HEK293 (cell line): ENCODE measurements around the gene RGS7.

Experiments
- CTCF ChIA-PET: fragments of 350-600 bp; formaldehyde crosslinking; extraction: SDS; loops from one replicate; lab custom pipeline; 2021; ENCODE audit warnings: antibody characterized with exemption; lab: Yijun Ruan, JAX
- POLR2A ChIA-PET: fragments of 300-600 bp; formaldehyde crosslinking; extraction: SDS; loops from one replicate; lab custom pipeline; 2020; ENCODE audit warnings: antibody characterized with exemption, inconsistent platforms; lab: Yijun Ruan, JAX
- H3K27ac ChIP-seq: fragments of 200-500 bp; sonication (Bioruptor generic); 2 replicates; pipeline ENCODE4 v1.5.1; 2014; ENCODE audit warnings: low read depth, low read length, control low read depth, inconsistent platforms; ENCODE audit errors: extremely low read depth
- H3K36me3 ChIP-seq, 2 experiments: fragments of 200-500 bp in 1 of 2; sonication (Bioruptor generic) in 1 of 2; 1 replicate in 1 of 2; 2 replicates in 1 of 2; pipeline ENCODE4 v1.5.1; 2014 to 2017; ENCODE audit warnings: inconsistent platforms in 2 of 2, low read length in 2 of 2; ENCODE audit not compliant: control insufficient read depth in 2 of 2, insufficient read depth in 1 of 2
- H3K4me1 ChIP-seq: fragments of 200-500 bp; sonication (Bioruptor generic); 2 replicates; pipeline ENCODE4 v1.5.1; 2014; ENCODE audit warnings: mild to moderate bottlenecking, low read length, inconsistent platforms; ENCODE audit not compliant: control insufficient read depth, insufficient read depth
- H3K4me3 ChIP-seq: 2 replicates; pipeline ENCODE4 v1.5.1; 2011; ENCODE audit warnings: low read depth, mild to moderate bottlenecking, control low read depth, low read length, moderate library complexity
- H3K9me3 ChIP-seq: fragments of 200-500 bp; sonication (Bioruptor generic); 2 replicates; pipeline ENCODE4 v1.5.1; 2014; ENCODE audit warnings: low read depth, low read length, inconsistent platforms; ENCODE audit not compliant: control insufficient read depth, insufficient read depth
- FEZF1 ChIP-seq: fragments of 450-650 bp; formaldehyde crosslinking; IDR thresholded peaks from 2 replicates; pipeline ENCODE4 v1.5.1; 2016; ENCODE audit warnings: missing biosample characterization, missing genetic modification characterization
- GLIS2 ChIP-seq: fragments of 450-650 bp; formaldehyde crosslinking; IDR thresholded peaks from 2 replicates; pipeline ENCODE4 v1.5.1; 2016; ENCODE audit warnings: missing biosample characterization, missing genetic modification characterization
- HIC1 ChIP-seq: fragments of 450-650 bp; formaldehyde crosslinking; IDR thresholded peaks from 2 replicates; pipeline ENCODE4 v1.5.1; 2016; ENCODE audit warnings: missing biosample characterization, missing genetic modification characterization
- IKZF3 ChIP-seq: fragments of 450-650 bp; IDR thresholded peaks from 2 replicates; pipeline ENCODE4 v1.5.0; 2018; ENCODE audit warnings: missing biosample characterization, mild to moderate bottlenecking, missing genetic modification characterization, moderate library complexity
- OSR2 ChIP-seq: fragments of 450-650 bp; formaldehyde crosslinking; IDR thresholded peaks from 2 replicates; pipeline ENCODE4 v1.5.1; 2016; ENCODE audit warnings: missing biosample characterization, missing genetic modification characterization
- SETDB1 ChIP-seq: IDR thresholded peaks from one replicate; pipeline ENCODE4 v1.6.1; 2017; ENCODE audit warnings: mild to moderate bottlenecking, low read length, moderate library complexity, mixed read lengths; ENCODE audit not compliant: insufficient read length
- WT1 ChIP-seq: fragments of 450-650 bp; formaldehyde crosslinking; IDR thresholded peaks from 2 replicates; pipeline ENCODE4 v1.5.1; 2016; ENCODE audit warnings: missing biosample characterization, missing genetic modification characterization
- ZBTB21 ChIP-seq: fragments of 450-650 bp; formaldehyde crosslinking; IDR thresholded peaks from 2 replicates; pipeline ENCODE4 v1.5.1; 2017; ENCODE audit warnings: missing biosample characterization, missing genetic modification characterization
- ZFP37 ChIP-seq: fragments of 450-650 bp; formaldehyde crosslinking; IDR thresholded peaks from 2 replicates; pipeline ENCODE4 v1.5.1; 2016; ENCODE audit warnings: missing biosample characterization, missing genetic modification characterization
- ZNF202 ChIP-seq: fragments of 450-650 bp; formaldehyde crosslinking; IDR thresholded peaks from 2 replicates; pipeline ENCODE4 v1.5.1; 2016; ENCODE audit warnings: missing biosample characterization, missing genetic modification characterization, borderline replicate concordance
- ZNF223 ChIP-seq: fragments of 450-650 bp; formaldehyde crosslinking; IDR thresholded peaks from 2 replicates; pipeline ENCODE4 v1.5.1; 2016; ENCODE audit warnings: missing biosample characterization, missing genetic modification characterization
- ZNF24 ChIP-seq: fragments of 450-650 bp; formaldehyde crosslinking; IDR thresholded peaks from 2 replicates; pipeline ENCODE4 v1.5.1; 2016; ENCODE audit warnings: missing biosample characterization, missing genetic modification characterization
- ZNF266 ChIP-seq: fragments of 450-650 bp; formaldehyde crosslinking; IDR thresholded peaks from 2 replicates; pipeline ENCODE4 v1.5.1; 2016; ENCODE audit warnings: missing biosample characterization, missing genetic modification characterization, low read depth
- ZNF280C ChIP-seq: fragments of 450-650 bp; formaldehyde crosslinking; IDR thresholded peaks from 2 replicates; pipeline ENCODE4 v1.5.1; 2016; ENCODE audit warnings: missing biosample characterization, missing genetic modification characterization
- ZNF350 ChIP-seq: fragments of 450-650 bp; formaldehyde crosslinking; IDR thresholded peaks from 2 replicates; pipeline ENCODE4 v1.5.0; 2017; ENCODE audit warnings: missing biosample characterization, mild to moderate bottlenecking, missing genetic modification characterization
- ZNF404 ChIP-seq: fragments of 450-650 bp; formaldehyde crosslinking; IDR thresholded peaks from 2 replicates; pipeline ENCODE4 v1.5.1; 2017; ENCODE audit warnings: missing biosample characterization, missing genetic modification characterization
- ZNF433 ChIP-seq: fragments of 450-650 bp; formaldehyde crosslinking; IDR thresholded peaks from 2 replicates; pipeline ENCODE4 v1.5.1; 2016; ENCODE audit warnings: missing biosample characterization, missing genetic modification characterization, low read depth
- ZNF501 ChIP-seq: fragments of 450-650 bp; formaldehyde crosslinking; IDR thresholded peaks from 2 replicates; pipeline ENCODE4 v1.5.1; 2016; ENCODE audit warnings: missing biosample characterization, missing genetic modification characterization
- ZNF510 ChIP-seq: fragments of 450-650 bp; formaldehyde crosslinking; IDR thresholded peaks from 2 replicates; pipeline ENCODE4 v1.5.1; 2018; ENCODE audit warnings: mild to moderate bottlenecking, missing genetic modification characterization, missing biosample characterization; ENCODE audit not compliant: insufficient replicate concordance
- ZNF514 ChIP-seq: fragments of 450-650 bp; formaldehyde crosslinking; IDR thresholded peaks from 2 replicates; pipeline ENCODE4 v1.5.1; 2016; ENCODE audit warnings: missing biosample characterization, missing genetic modification characterization
- ZNF549 ChIP-seq: fragments of 450-650 bp; IDR thresholded peaks from 2 replicates; pipeline ENCODE4 v1.5.1; 2018; ENCODE audit warnings: missing biosample characterization, missing genetic modification characterization, mild to moderate bottlenecking, inconsistent platforms, moderate library complexity
- ZNF600 ChIP-seq: fragments of 450-650 bp; formaldehyde crosslinking; IDR thresholded peaks from 2 replicates; pipeline ENCODE4 v1.5.1; 2016; ENCODE audit warnings: missing biosample characterization, missing genetic modification characterization
- ZNF704 ChIP-seq: fragments of 450-650 bp; formaldehyde crosslinking; IDR thresholded peaks from 2 replicates; pipeline ENCODE4 v1.5.1; 2016; ENCODE audit warnings: missing biosample characterization, missing genetic modification characterization
- ZNF777 ChIP-seq: fragments of 450-650 bp; formaldehyde crosslinking; IDR thresholded peaks from 2 replicates; pipeline ENCODE4 v1.5.1; 2017; ENCODE audit warnings: missing biosample characterization, missing genetic modification characterization, borderline replicate concordance
- ZNF785 ChIP-seq: fragments of 450-650 bp; formaldehyde crosslinking; IDR thresholded peaks from 2 replicates; pipeline ENCODE4 v1.5.1; 2016; ENCODE audit warnings: missing biosample characterization, missing genetic modification characterization
- ZNF843 ChIP-seq: fragments of 450-650 bp; formaldehyde crosslinking; IDR thresholded peaks from 2 replicates; pipeline ENCODE4 v1.5.1; 2016; ENCODE audit warnings: missing biosample characterization, missing genetic modification characterization
- TF ChIP-seq, protein P1 (sequence below): fragments of 450-650 bp; formaldehyde crosslinking; IDR thresholded peaks from 2 replicates; pipeline ENCODE4 v1.5.1; 2017; ENCODE audit warnings: missing biosample characterization, missing genetic modification characterization
- TF ChIP-seq, protein P2 (sequence below): fragments of 450-650 bp; formaldehyde crosslinking; IDR thresholded peaks from 2 replicates; pipeline ENCODE4 v1.5.1; 2016; ENCODE audit warnings: missing biosample characterization, missing genetic modification characterization, low read depth

The RGS7 gene

GRCh38 chr1:241136389-241136788, 220.6 kb downstream of the RGS7 start (continued):
- no peak for TF ChIP-seq ZNF280C (tag by site-specific recombination)
- TF ChIP-seq ZNF514, result no peak
- no peak for TF ChIP-seq ZNF777 (tag by site-specific recombination)
- TF ChIP-seq ZNF266 (tag by site-specific recombination), result no peak
- no peak for TF ChIP-seq SETDB1
- TF ChIP-seq ZNF501 (tag by site-specific recombination), result no peak
- no peak for TF ChIP-seq FEZF1
- no peak for TF ChIP-seq ZNF433 (tag by site-specific recombination)

DNA sequence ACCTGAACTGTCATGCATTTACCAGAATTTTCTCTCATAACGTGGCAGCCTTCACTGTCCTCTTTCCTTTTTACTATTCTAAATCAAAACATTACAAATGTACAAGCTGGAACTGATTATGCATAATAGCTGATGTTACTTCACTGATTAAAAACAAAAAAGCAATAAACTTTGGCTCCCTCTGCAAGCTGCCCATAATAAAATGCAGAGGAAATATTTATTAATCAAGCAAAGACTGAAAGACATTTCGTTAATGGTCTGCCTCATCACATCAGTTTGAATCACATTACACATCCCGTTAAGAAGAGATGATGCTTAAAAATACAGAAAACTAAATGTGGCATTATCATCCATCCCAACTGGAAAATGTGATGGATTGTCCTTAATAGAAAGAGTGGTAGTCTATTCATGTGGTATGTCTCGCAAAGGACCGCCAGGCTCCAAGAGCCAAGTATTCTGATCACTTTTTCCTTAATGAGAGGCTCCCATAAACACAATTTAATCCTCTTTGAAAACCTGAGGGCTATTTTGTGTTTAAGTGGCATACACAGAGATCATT, 225.3 kb downstream of the RGS7 start:
- POLR2A ChIA-PET, result no interaction called here
- no peaks in the 10 kb centered on the region for H3K9me3 ChIP-seq
- CTCF ChIA-PET, result no interaction called here
- H3K4me3 ChIP-seq, result no peak overlapping the region
- TF ChIP-seq ZFP37 (no peak), ZNF24 (no peak), FEZF1 (no peak), ZNF843 (tag by site-specific recombination) (no peak), IKZF3 (no peak), ZNF223 (tag by site-specific recombination) (no peak), ZBTB21 (tag by site-specific recombination) (no peak), ZNF266 (tag by site-specific recombination) (no peak), GLIS2 (tag by site-specific recombination) (no peak), OSR2 (tag by site-specific recombination) (peak; percentile 23; the same call in 1 of the 2 replicates), ZNF202 (tag by site-specific recombination) (no peak), ZNF600 (tag by site-specific recombination) (0 out of 2 replicates have a peak, but pooled peaks have one; percentile 14), HIC1 (tag by site-specific recombination) (no peak), ZNF510 (tag by site-specific recombination) (no peak), ZNF549 (tag by site-specific recombination) (no peak), ZNF704 (tag by site-specific recombination) (no peak), ZNF785 (no peak), ZNF404 (tag by site-specific recombination) (no peak), ZNF350 (tag by site-specific recombination) (no peak), WT1 (tag by site-specific recombination) (no peak)
- TF ChIP-seq, protein P1, sequence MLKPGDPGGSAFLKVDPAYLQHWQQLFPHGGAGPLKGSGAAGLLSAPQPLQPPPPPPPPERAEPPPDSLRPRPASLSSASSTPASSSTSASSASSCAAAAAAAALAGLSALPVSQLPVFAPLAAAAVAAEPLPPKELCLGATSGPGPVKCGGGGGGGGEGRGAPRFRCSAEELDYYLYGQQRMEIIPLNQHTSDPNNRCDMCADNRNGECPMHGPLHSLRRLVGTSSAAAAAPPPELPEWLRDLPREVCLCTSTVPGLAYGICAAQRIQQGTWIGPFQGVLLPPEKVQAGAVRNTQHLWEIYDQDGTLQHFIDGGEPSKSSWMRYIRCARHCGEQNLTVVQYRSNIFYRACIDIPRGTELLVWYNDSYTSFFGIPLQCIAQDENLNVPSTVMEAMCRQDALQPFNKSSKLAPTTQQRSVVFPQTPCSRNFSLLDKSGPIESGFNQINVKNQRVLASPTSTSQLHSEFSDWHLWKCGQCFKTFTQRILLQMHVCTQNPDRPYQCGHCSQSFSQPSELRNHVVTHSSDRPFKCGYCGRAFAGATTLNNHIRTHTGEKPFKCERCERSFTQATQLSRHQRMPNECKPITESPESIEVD (tag by site-specific recombination), result peak; percentile 64; the same call in 1 of the 2 replicates
- TF ChIP-seq, protein P2, sequence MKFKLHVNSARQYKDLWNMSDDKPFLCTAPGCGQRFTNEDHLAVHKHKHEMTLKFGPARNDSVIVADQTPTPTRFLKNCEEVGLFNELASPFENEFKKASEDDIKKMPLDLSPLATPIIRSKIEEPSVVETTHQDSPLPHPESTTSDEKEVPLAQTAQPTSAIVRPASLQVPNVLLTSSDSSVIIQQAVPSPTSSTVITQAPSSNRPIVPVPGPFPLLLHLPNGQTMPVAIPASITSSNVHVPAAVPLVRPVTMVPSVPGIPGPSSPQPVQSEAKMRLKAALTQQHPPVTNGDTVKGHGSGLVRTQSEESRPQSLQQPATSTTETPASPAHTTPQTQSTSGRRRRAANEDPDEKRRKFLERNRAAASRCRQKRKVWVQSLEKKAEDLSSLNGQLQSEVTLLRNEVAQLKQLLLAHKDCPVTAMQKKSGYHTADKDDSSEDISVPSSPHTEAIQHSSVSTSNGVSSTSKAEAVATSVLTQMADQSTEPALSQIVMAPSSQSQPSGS (tag by site-specific recombination), result no peak
- H3K4me1 ChIP-seq, result peaks cover 19% of the 10 kb centered on the region
- H3K27ac ChIP-seq, result no peak overlapping the region
- no peaks in the 10 kb centered on the region for H3K36me3 ChIP-seq
